NCI-H1930 (cell line): ENCODE measurements around the gene CMIP.

Experiments
- DNase-seq, 2 experiments: peaks; one replicate each; lab custom pipeline; 2025; lab: John Stamatoyannopoulos, UW

CMIP gene

GRCh38 chr16:81665588-81665987, 221.0 kb downstream of the CMIP start:
- DNase-seq: no peak

GRCh38 chr16:81666113-81666512, 221.5 kb downstream of the CMIP start:
- DNase-seq: no peak

- DNase-seq: no peak
Measured at GRCh38 chr16:81668243-81669097, 223.9 kb downstream of the CMIP start.

GRCh38 chr16:81669473-81670350, 225.1 kb downstream of the CMIP start:
- no peak for DNase-seq

GRCh38 chr16:81671738-81672597, 227.4 kb downstream of the CMIP start:
- DNase-seq: no peak

GRCh38 chr16:81673432-81673831, 228.8 kb downstream of the CMIP start:
- no peak for DNase-seq

- DNase-seq: no peak
Measured at GRCh38 chr16:81675662-81676061, 231.1 kb downstream of the CMIP start.

GRCh38 chr16:81676066-81676882, 231.7 kb downstream of the CMIP start:
- no peak for DNase-seq

- DNase-seq: no peak
Measured at GRCh38 chr16:81676883-81677737, 232.5 kb downstream of the CMIP start.

- DNase-seq: no peak
Measured at GRCh38 chr16:81678326-81679095, 233.9 kb downstream of the CMIP start.

GRCh38 chr16:81679721-81680430, 235.3 kb downstream of the CMIP start:
- no peak for DNase-seq

GRCh38 chr16:81680444-81681275, 236.1 kb downstream of the CMIP start:
- DNase-seq: no peak

- no peak for DNase-seq
Measured at GRCh38 chr16:81681311-81681710, 236.7 kb downstream of the CMIP start.

GRCh38 chr16:81684242-81684837, 239.7 kb downstream of the CMIP start:
- no peak for DNase-seq

- no peak for DNase-seq
Measured at GRCh38 chr16:81684901-81685300, 240.3 kb downstream of the CMIP start.

- DNase-seq: no peak
Measured at GRCh38 chr16:81686391-81687130, 242.0 kb downstream of the CMIP start.

- no peak for DNase-seq
Measured at GRCh38 chr16:81687131-81687456, 242.5 kb downstream of the CMIP start.
